ENCODE results near the gene TMEM214.

The TMEM214 gene

GRCh38 chr2:27059141-27059820 lies 26.5 kb downstream of the TMEM214 start:
- Histone ChIP-seq H3K27ac (no peak overlapping the region), H3K79me2 (peaks cover 3% of the 10 kb centered on the region), H3K4me2 (ENCODE audit: low read length) (no peak overlapping the region), H3K4me1 (no peaks in the 10 kb centered on the region), H3K9me3 (ENCODE audit: control insufficient read depth, low read length) (no peaks in the 10 kb centered on the region), H3K27me3 (ENCODE audit: control insufficient read depth, insufficient read depth, low read length) (no peaks in the 10 kb centered on the region), H2AFZ (no peak overlapping the region), H3K9ac (no peak overlapping the region), H3K36me3 (ENCODE audit: control insufficient read depth, insufficient read depth, low read length) (no peaks in the 10 kb centered on the region), H3K4me3 (ENCODE audit: low read depth, low read length) (no peak overlapping the region)
- TF ChIP-seq, protein P1, sequence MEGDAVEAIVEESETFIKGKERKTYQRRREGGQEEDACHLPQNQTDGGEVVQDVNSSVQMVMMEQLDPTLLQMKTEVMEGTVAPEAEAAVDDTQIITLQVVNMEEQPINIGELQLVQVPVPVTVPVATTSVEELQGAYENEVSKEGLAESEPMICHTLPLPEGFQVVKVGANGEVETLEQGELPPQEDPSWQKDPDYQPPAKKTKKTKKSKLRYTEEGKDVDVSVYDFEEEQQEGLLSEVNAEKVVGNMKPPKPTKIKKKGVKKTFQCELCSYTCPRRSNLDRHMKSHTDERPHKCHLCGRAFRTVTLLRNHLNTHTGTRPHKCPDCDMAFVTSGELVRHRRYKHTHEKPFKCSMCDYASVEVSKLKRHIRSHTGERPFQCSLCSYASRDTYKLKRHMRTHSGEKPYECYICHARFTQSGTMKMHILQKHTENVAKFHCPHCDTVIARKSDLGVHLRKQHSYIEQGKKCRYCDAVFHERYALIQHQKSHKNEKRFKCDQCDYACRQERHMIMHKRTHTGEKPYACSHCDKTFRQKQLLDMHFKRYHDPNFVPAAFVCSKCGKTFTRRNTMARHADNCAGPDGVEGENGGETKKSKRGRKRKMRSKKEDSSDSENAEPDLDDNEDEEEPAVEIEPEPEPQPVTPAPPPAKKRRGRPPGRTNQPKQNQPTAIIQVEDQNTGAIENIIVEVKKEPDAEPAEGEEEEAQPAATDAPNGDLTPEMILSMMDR (IDR thresholded peaks at IDR 0.05): no peak

DNA sequence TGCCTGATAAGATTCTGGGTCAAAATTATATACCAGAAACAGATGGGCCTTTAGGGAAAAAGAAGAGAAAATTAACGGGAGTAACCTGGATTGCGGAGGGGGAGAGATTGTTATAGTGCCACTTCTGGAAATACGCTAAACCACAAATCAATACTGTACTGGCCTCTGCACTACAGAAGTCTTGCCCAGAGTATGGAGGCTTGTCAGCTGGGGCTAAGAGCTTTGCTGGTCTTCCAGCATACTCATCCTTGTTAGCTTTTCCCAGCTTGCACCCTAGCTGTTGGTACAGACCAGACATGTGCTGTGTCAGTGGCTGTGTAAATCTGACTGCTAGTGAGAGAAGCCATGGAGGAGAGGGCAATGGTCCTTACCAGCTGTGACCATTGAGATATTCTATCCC lies 27.6 kb downstream of the TMEM214 start:
- Histone ChIP-seq H3K27me3 (ENCODE audit: control insufficient read depth, insufficient read depth, low read length) (no peaks in the 10 kb centered on the region), H3K4me3 (ENCODE audit: low read depth, low read length) (no peak overlapping the region), H2AFZ (no peak overlapping the region), H3K9me3 (ENCODE audit: control insufficient read depth, low read length) (no peaks in the 10 kb centered on the region), H3K27ac (no peak overlapping the region), H3K4me1 (no peaks in the 10 kb centered on the region), H3K79me2 (peaks cover 3% of the 10 kb centered on the region), H3K36me3 (ENCODE audit: control insufficient read depth, insufficient read depth, low read length) (no peaks in the 10 kb centered on the region), H3K9ac (no peak overlapping the region), H3K4me2 (ENCODE audit: low read length) (no peak overlapping the region)
- TF ChIP-seq, protein P1 (IDR thresholded peaks at IDR 0.05): no peak

GRCh38 chr2:27065128-27065527 lies 32.4 kb downstream of the TMEM214 start:
- Histone ChIP-seq H2AFZ (no peak overlapping the region), H3K36me3 (ENCODE audit: control insufficient read depth, insufficient read depth, low read length) (no peaks in the 10 kb centered on the region), H3K4me2 (ENCODE audit: low read length) (no peak overlapping the region), H3K79me2 (peaks cover 19% of the 10 kb centered on the region), H3K27me3 (ENCODE audit: control insufficient read depth, insufficient read depth, low read length) (no peaks in the 10 kb centered on the region), H3K4me3 (ENCODE audit: low read depth, low read length) (no peak overlapping the region), H3K9me3 (ENCODE audit: control insufficient read depth, low read length) (no peaks in the 10 kb centered on the region), H3K4me1 (peaks cover 8% of the 10 kb centered on the region), H3K9ac (no peak overlapping the region), H3K27ac (no peak overlapping the region)
- TF ChIP-seq, protein P1 (IDR thresholded peaks at IDR 0.05): no peak

DNA sequence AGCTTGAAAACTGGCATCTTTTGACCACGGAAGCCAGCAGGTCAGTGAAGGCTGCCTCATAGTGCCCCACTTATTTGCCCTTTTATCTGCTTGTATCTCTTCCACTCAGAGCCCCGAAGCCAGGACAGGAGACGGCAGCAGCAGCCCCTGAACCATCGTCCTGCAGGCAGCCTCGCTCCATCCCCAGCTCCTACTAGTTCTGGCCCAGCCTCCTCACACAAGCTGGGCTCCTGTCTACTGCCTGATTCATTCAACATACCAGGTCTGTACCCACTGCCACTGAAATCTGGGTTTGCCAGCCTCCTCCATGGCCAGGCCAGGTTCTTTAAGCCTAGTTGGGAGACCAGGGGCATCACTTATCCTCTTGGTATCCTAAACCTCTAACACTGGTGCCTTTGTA lies 34.6 kb downstream of the TMEM214 start:
- H2AFZ ChIP-seq: no peak overlapping the region
- no peak overlapping the region for H3K27ac ChIP-seq
- H3K27me3 ChIP-seq (ENCODE audit: control insufficient read depth, insufficient read depth, low read length): no peaks in the 10 kb centered on the region
- no peak overlapping the region for H3K4me3 ChIP-seq (ENCODE audit: low read depth, low read length)
- H3K79me2 ChIP-seq: peaks cover 22% of the 10 kb centered on the region
- TF ChIP-seq, protein P1 (IDR thresholded peaks at IDR 0.05): no peak
- no peak overlapping the region for H3K4me2 ChIP-seq (ENCODE audit: low read length)
- H3K36me3 ChIP-seq (ENCODE audit: control insufficient read depth, insufficient read depth, low read length): no peaks in the 10 kb centered on the region
- H3K9me3 ChIP-seq (ENCODE audit: control insufficient read depth, low read length): no peaks in the 10 kb centered on the region
- H3K9ac ChIP-seq: no peak overlapping the region
- H3K4me1 ChIP-seq: peaks cover 12% of the 10 kb centered on the region

DNA sequence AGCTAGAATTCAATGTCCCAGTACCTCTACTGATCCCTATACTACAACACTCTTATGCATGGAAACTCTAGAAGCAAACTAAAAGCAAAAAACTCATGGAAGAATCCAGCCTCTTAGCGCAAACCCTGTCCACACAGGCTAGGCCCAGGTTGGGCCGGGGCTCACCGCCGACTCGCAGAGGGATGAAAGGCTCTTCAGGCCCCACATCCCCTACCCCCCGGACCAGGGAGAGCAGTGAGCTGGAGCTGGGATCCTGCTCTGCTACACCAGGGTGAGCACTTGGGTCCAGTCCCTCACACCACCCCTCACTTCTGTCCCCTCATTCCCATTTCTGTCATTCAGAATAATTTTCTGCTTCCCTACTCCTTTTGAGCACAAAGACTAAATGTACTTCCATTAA lies 36.7 kb downstream of the TMEM214 start:
- no peak overlapping the region for H3K27ac ChIP-seq
- TF ChIP-seq, protein P1 (IDR thresholded peaks at IDR 0.05): no peak
- H3K9me3 ChIP-seq (ENCODE audit: control insufficient read depth, low read length): no peaks in the 10 kb centered on the region
- H3K27me3 ChIP-seq (ENCODE audit: control insufficient read depth, insufficient read depth, low read length): no peaks in the 10 kb centered on the region
- no peak overlapping the region for H3K4me3 ChIP-seq (ENCODE audit: low read depth, low read length)
- H3K4me2 ChIP-seq (ENCODE audit: low read length): no peak overlapping the region
- no peak overlapping the region for H2AFZ ChIP-seq
- peaks cover 22% of the 10 kb centered on the region for H3K79me2 ChIP-seq
- H3K36me3 ChIP-seq (ENCODE audit: control insufficient read depth, insufficient read depth, low read length): no peaks in the 10 kb centered on the region
- no peak overlapping the region for H3K9ac ChIP-seq
- H3K4me1 ChIP-seq: peaks cover 12% of the 10 kb centered on the region

Measured in parathyroid adenoma (tissue), 2 donors.